ENCODE data around the gene FSTL4. TPM values are rescaled to one million over a fixed set of nuclear protein-coding genes. Genes with fewer than 3 reads are reported as not detected.
"Not testable (repeated sequence)": the region's sequence is repeated elsewhere in the genome, so short reads cannot be mapped to it uniquely, and the experiment has no call there.

Gene FSTL4
- total RNA-seq, 2 donors from 2014 or later: 0.26 to 1.3 TPM

- DNase-seq: no peak
- H3K27me3 ChIP-seq: no peaks in the 10 kb centered on the region
- no peaks in the 10 kb centered on the region for H3K4me1 ChIP-seq
- intact Hi-C loops (cut with DNase I): no loop called here
- 71 to 79% methylated on average over 7 of the region's 7 CpGs for WGBS, 2 donors
- H3K4me3 ChIP-seq: no peak overlapping the region
- H3K9me3 ChIP-seq: no peaks in the 10 kb centered on the region
- TF ChIP-seq POLR2A (IDR thresholded peaks at IDR 0.05) (no peak), CTCF (IDR thresholded peaks at IDR 0.05) (no peak)
- no peaks in the 10 kb centered on the region for H3K36me3 ChIP-seq (replicated peaks in 1 of 2; ENCODE audit: insufficient read depth in 1 of 2, low read depth in 2 of 2)
- no peak for ATAC-seq
- H3K27ac ChIP-seq: no peak overlapping the region
Measured at GRCh38 chr5:133538718-133539117, 73.6 kb downstream of the FSTL4 start.

DNA sequence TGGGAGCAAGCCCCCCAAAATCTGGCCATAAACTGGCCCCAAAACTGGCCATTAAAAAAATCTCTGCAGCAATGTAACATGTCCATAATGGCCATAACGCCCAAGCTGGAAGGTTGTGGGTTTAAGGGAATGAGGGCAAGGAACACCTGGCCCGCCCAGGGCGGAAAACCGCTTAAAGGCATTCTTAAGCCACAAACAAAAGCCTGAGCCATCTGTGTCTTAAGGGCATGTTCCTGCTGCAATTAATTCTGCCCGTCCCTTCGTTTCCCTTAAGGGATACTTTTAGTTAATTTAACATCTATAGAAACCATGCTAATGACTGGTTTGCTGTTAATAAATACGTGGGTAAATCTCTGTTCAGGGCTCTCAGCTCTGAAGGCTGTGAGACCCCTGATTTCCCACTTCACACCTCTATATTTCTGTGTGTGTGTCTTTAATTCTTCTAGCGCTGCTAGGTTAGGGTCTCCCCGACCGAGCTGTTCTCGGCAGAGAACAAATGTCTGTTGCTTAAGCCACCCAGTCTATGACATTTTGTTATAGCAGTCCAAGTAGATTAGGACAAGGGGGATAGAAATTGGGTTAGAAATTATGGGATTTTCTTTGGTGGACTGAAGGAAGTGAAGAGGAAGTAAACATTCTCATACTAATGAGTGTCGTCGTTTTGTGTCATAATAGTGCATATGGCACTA lies 77.0 kb downstream of the FSTL4 start:
- not testable (repeated sequence) for ATAC-seq, DNase-seq

GRCh38 chr5:133534566-133534965 lies 77.8 kb downstream of the FSTL4 start:
- DNase-seq: no peak
- Histone ChIP-seq H3K4me1 (no peaks in the 10 kb centered on the region), H3K36me3 (replicated peaks in 1 of 2; ENCODE audit: insufficient read depth in 1 of 2, low read depth in 2 of 2) (no peaks in the 10 kb centered on the region), H3K4me3 (no peak overlapping the region), H3K9me3 (no peaks in the 10 kb centered on the region), H3K27me3 (no peaks in the 10 kb centered on the region), H3K27ac (no peak overlapping the region)
- WGBS, 2 donors: 90 to 93% methylated on average over 2 of the region's 2 CpGs
- intact Hi-C loops (cut with DNase I): no loop called here
- TF ChIP-seq POLR2A (IDR thresholded peaks at IDR 0.05) (no peak), CTCF (IDR thresholded peaks at IDR 0.05) (no peak)
- ATAC-seq: no peak

More for the DNA sequence above, 77.0 kb downstream of the FSTL4 start:
- H3K4me3 ChIP-seq; H3K36me3 ChIP-seq (replicated peaks in 1 of 2; ENCODE audit: insufficient read depth in 1 of 2, low read depth in 2 of 2); H3K9me3 ChIP-seq; H3K27me3 ChIP-seq; H3K27ac ChIP-seq; H3K4me1 ChIP-seq; intact Hi-C loops (cut with DNase I): not testable (repeated sequence)
- WGBS, 2 donors: 78% methylated on average over 13 of the region's 13 CpGs

GRCh38 chr5:133533541-133533940 lies 78.8 kb downstream of the FSTL4 start:
- 70 to 82% methylated on average over 4 of the region's 4 CpGs for whole genome bisulfite sequencing, 2 donors
- Histone ChIP-seq H3K4me3 (no peak overlapping the region), H3K27me3 (no peaks in the 10 kb centered on the region), H3K36me3 (replicated peaks in 1 of 2; ENCODE audit: insufficient read depth in 1 of 2, low read depth in 2 of 2) (no peaks in the 10 kb centered on the region), H3K4me1 (no peaks in the 10 kb centered on the region), H3K9me3 (no peaks in the 10 kb centered on the region), H3K27ac (no peak overlapping the region)
- no peak for TF ChIP-seq CTCF (IDR thresholded peaks at IDR 0.05)
- no peak for TF ChIP-seq POLR2A (IDR thresholded peaks at IDR 0.05)
- no peak for DNase-seq
- intact Hi-C loops (cut with DNase I): no loop called here
- ATAC-seq: no peak

- H3K4me3 ChIP-seq: no peak overlapping the region
- no peak overlapping the region for H3K27ac ChIP-seq
- no peaks in the 10 kb centered on the region for H3K27me3 ChIP-seq
- TF ChIP-seq POLR2A (IDR thresholded peaks at IDR 0.05): no peak
- no peaks in the 10 kb centered on the region for H3K4me1 ChIP-seq
- DNase-seq (no peak), ATAC-seq (no peak)
- intact Hi-C loops (cut with DNase I): no loop called here
- no peaks in the 10 kb centered on the region for H3K9me3 ChIP-seq
- 42 to 50% methylated on average over 4 of the region's 4 CpGs for WGBS, 2 donors
- H3K36me3 ChIP-seq (replicated peaks in 1 of 2; ENCODE audit: insufficient read depth in 1 of 2, low read depth in 2 of 2): no peaks in the 10 kb centered on the region
Measured at GRCh38 chr5:133531594-133531993, 80.7 kb downstream of the FSTL4 start.

- DNase-seq: no peak
Measured at GRCh38 chr5:133531178-133531577, 81.2 kb downstream of the FSTL4 start.

More at GRCh38 chr5:133531178-133531577, 81.2 kb downstream of the FSTL4 start:
- no peak overlapping the region for H3K27ac ChIP-seq
- TF ChIP-seq CTCF (IDR thresholded peaks at IDR 0.05): no peak
- TF ChIP-seq POLR2A (IDR thresholded peaks at IDR 0.05): no peak
- ATAC-seq: no peak
- no peaks in the 10 kb centered on the region for H3K27me3 ChIP-seq
- H3K36me3 ChIP-seq (replicated peaks in 1 of 2; ENCODE audit: insufficient read depth in 1 of 2, low read depth in 2 of 2): no peaks in the 10 kb centered on the region
- no peaks in the 10 kb centered on the region for H3K9me3 ChIP-seq
- H3K4me1 ChIP-seq: no peaks in the 10 kb centered on the region
- WGBS, 2 donors: 71 to 74% methylated on average over 4 of the region's 4 CpGs
- no peak overlapping the region for H3K4me3 ChIP-seq
- intact Hi-C loops (cut with DNase I): no loop called here

Measured in body of pancreas (tissue), 4 donors.